ENCODE data around the gene RPS29. TPM values are rescaled to one million over a fixed set of nuclear protein-coding genes. Genes with fewer than 3 reads are reported as not detected.
A peak's percentile ranks its signal among the peaks of the same experiment; 100 is the strongest.

The RPS29 gene
- total RNA-seq, 2 donors from 2014 or later: 1,577 to 1,586 TPM

GRCh38 chr14:49549446-49549845, 36.7 kb downstream of the RPS29 start:
- peaks cover 36% of the 10 kb centered on the region for H3K4me1 Mint-ChIP-seq
- peak overlapping the region; percentile 26 for H3K4me3 Mint-ChIP-seq
- peaks cover 5% of the 10 kb centered on the region for H3K36me3 Mint-ChIP-seq (ENCODE audit: low read depth)
- Histone ChIP-seq H3K36me3 (ENCODE audit: control insufficient read depth, insufficient read depth, low read length) (no peaks in the 10 kb centered on the region), H3K4me3 (ENCODE audit: low read length) (peak overlapping the region; percentile 47), H3K9ac (ENCODE audit: extremely low read depth, low read length, poor library complexity, severe bottlenecking) (no peak overlapping the region), H3K27me3 (ENCODE audit: control insufficient read depth, insufficient read depth, low read length, poor library complexity, severe bottlenecking) (no peaks in the 10 kb centered on the region), H3K27ac (ENCODE audit: low read depth, low read length) (no peak overlapping the region), H3K9me3 (ENCODE audit: control insufficient read depth, low read length) (peaks cover 3% of the 10 kb centered on the region), H3K4me1 (ENCODE audit: control insufficient read depth, insufficient read depth, low read length) (peaks cover 14% of the 10 kb centered on the region)
- 88% methylated on average over 1 of the region's 1 CpG; no CpG with 5 or more reads in 1 of the 2 experiments for WGBS, 2 experiments (ENCODE audit: insufficient coverage in 1 of 2, insufficient read length in 1 of 2)
- peaks cover 5% of the 10 kb centered on the region for H3K9me3 Mint-ChIP-seq
- no peaks in the 10 kb centered on the region for H3K27me3 Mint-ChIP-seq (ENCODE audit: insufficient read depth)
- peak; percentile 48 for DNase-seq
- no peak for TF ChIP-seq CTCF (conservative IDR thresholded peaks at IDR 0.05)
- peak overlapping the region; percentile 83 for H3K27ac Mint-ChIP-seq

GRCh38 chr14:49546766-49547165, 39.4 kb downstream of the RPS29 start:
- Histone ChIP-seq H3K4me1 (ENCODE audit: control insufficient read depth, insufficient read depth, low read length) (peaks cover 14% of the 10 kb centered on the region), H3K36me3 (ENCODE audit: control insufficient read depth, insufficient read depth, low read length) (no peaks in the 10 kb centered on the region), H3K9me3 (ENCODE audit: control insufficient read depth, low read length) (peaks cover 7% of the 10 kb centered on the region), H3K4me3 (ENCODE audit: low read length) (no peak overlapping the region), H3K27ac (ENCODE audit: low read depth, low read length) (no peak overlapping the region), H3K27me3 (ENCODE audit: control insufficient read depth, insufficient read depth, low read length, poor library complexity, severe bottlenecking) (no peaks in the 10 kb centered on the region), H3K9ac (ENCODE audit: extremely low read depth, low read length, poor library complexity, severe bottlenecking) (no peak overlapping the region)
- Mint-ChIP-seq H3K9me3 (peaks cover 12% of the 10 kb centered on the region), H3K4me1 (peaks cover 36% of the 10 kb centered on the region), H3K27ac (no peak overlapping the region), H3K27me3 (ENCODE audit: insufficient read depth) (no peaks in the 10 kb centered on the region), H3K4me3 (no peak overlapping the region), H3K36me3 (ENCODE audit: low read depth) (peaks cover 19% of the 10 kb centered on the region)
- TF ChIP-seq CTCF (conservative IDR thresholded peaks at IDR 0.05): no peak
- 90% methylated on average over 1 of the region's 1 CpG; no CpG with 5 or more reads in 1 of the 2 experiments for WGBS, 2 experiments (ENCODE audit: insufficient coverage in 1 of 2, insufficient read length in 1 of 2)
- no peak for DNase-seq

GRCh38 chr14:49545716-49546115, 40.5 kb downstream of the RPS29 start:
- DNase-seq: no peak
- peaks cover 32% of the 10 kb centered on the region for H3K4me1 Mint-ChIP-seq
- peaks cover 18% of the 10 kb centered on the region for H3K9me3 ChIP-seq (ENCODE audit: control insufficient read depth, low read length)
- H3K9ac ChIP-seq (ENCODE audit: extremely low read depth, low read length, poor library complexity, severe bottlenecking): no peak overlapping the region
- no peak overlapping the region for H3K27ac Mint-ChIP-seq
- no peak overlapping the region for H3K4me3 Mint-ChIP-seq
- TF ChIP-seq CTCF (conservative IDR thresholded peaks at IDR 0.05): no peak
- H3K27me3 ChIP-seq (ENCODE audit: control insufficient read depth, insufficient read depth, low read length, poor library complexity, severe bottlenecking): no peaks in the 10 kb centered on the region
- no peak overlapping the region for H3K27ac ChIP-seq (ENCODE audit: low read depth, low read length)
- 93% methylated on average over 2 of the region's 3 CpGs for WGBS, 2 experiments (ENCODE audit: insufficient coverage in 1 of 2, insufficient read length in 1 of 2)
- peaks cover 28% of the 10 kb centered on the region for H3K36me3 Mint-ChIP-seq (ENCODE audit: low read depth)
- H3K4me1 ChIP-seq (ENCODE audit: control insufficient read depth, insufficient read depth, low read length): peaks cover 14% of the 10 kb centered on the region
- H3K27me3 Mint-ChIP-seq (ENCODE audit: insufficient read depth): no peaks in the 10 kb centered on the region
- H3K4me3 ChIP-seq (ENCODE audit: low read length): no peak overlapping the region
- H3K9me3 Mint-ChIP-seq: peaks cover 23% of the 10 kb centered on the region
- no peaks in the 10 kb centered on the region for H3K36me3 ChIP-seq (ENCODE audit: control insufficient read depth, insufficient read depth, low read length)

Measured in endodermal cell (in vitro differentiated cells).